HG03039 (cell line): ENCODE results near the gene INCA1.

Experiments used
- ATAC-seq: cut with Tn5 transposase; IDR thresholded peaks from one replicate; pipeline ENCODE4 v1.9.1; 2021; ENCODE audit warnings: mild to moderate bottlenecking, moderate library complexity; ENCODE audit not compliant: unreplicated experiment

Gene INCA1

DNA sequence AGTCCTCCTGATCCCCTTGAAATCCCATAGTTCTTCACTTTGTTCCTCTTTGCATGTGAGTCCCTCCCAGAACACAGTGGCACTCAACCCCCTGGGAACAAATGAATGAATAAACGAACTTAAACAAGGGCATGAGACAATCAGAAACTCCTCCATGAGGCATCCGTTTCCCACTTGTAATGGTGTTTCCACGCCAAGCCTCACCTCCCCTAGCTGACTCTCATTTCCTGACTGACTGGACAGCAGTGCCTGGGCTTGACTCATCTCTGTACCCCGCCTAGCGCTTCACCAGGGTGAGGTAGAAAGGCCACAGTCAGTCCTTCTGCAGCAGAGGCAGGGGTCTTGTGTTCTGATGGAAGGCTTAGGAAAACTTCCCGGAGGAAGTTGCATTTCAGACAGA lies 14.6 kb upstream of the INCA1 start:
- no peak for ATAC-seq

DNA sequence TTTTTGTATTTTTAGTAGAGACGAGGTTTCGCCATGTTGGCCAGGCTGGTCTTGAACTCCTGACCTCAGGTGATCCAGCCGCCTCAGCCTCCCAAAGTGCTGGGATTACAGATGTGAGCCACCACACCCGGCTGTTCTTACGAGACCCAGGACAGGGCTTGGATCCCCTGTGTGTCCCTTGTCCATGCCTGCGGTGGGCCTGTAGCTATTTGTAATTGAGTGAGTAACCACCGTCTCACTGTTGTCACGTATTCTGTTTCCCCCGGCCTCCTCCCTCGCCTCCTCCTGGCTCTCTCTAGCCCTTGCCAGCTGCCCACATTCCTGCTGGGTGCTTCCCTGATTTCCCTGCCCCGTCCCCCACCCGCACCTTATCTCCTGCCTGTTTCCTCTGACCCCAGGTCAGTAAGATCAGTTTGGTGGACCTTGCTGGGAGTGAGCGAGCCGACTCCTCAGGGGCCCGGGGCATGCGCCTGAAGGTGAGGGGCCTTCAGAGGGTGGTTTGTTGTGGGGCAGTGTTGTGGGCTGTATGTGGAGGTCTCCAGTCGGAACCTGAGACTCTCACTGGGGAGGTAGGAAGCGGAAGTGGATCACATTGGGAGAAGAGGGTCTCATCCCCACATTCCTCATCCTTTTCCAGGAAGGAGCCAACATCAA lies 6.0 kb upstream of the INCA1 start:
- ATAC-seq = no peak

GRCh38 chr17:5002121-5002788 lies 4.9 kb upstream of the INCA1 start:
- ATAC-seq = no peak

- ATAC-seq = no peak
Measured at GRCh38 chr17:5000237-5000639, 2.9 kb upstream of the INCA1 start.

GRCh38 chr17:4999430-5000093 lies 2.2 kb upstream of the INCA1 start:
- no peak for ATAC-seq

- ATAC-seq = no peak
Measured at GRCh38 chr17:4998732-4999429, 1.6 kb upstream of the INCA1 start.

- peak; percentile 1 for ATAC-seq
Measured at GRCh38 chr17:4998027-4998731, 857 bp upstream of the INCA1 start.

- no peak for ATAC-seq
Measured at GRCh38 chr17:4994081-4994595, 3.2 kb downstream of the INCA1 start.

DNA sequence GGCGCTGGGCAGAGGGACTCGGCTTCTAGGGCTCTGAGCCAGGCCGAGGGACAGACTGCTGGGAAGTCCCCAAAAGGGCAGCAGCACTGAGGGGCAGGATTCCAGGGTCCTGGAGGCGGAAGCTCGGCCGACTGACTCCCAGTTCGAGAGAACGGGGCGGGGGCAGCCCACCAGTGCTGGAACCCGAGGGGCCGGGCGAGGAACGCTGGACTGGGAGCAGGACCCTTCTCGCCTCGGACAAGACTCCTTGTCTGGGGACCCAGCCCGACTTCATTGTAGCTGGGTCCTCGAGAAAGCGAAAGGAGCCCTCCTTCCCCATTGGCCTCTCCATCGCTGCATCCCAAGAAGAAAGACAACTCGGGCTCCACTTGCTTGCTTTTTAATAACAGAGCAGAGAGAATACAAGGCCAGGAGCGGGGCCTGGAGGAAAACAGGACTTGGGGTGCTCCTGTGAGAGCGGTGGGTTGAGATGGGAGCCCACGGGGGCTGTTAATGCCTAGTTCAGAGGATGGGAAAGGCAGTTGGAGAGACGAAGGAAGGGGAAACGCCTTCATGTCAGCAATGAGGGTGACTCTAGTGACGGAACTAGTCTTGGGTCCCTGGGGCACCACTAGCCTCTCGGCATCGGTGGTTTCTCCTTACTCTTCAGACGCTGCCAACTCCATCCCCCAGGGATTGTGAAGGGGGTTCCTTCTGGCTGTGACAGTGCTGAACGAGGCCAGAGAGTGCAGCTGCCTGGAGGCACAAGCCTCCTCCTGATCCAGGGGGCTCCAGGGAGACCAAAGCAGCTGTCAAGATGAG lies 9.4 kb downstream of the INCA1 start:
- ATAC-seq = no peak

- peak; percentile 74 for ATAC-seq
Measured at GRCh38 chr17:4986951-4987766, 10.2 kb downstream of the INCA1 start, which contains the start of gene CAMTA2. Gene CAMTA2 (minus strand): TSS chr17:4987675. CDS start chr17:4986222, 1,453 bp downstream.

- no peak for ATAC-seq
Measured at GRCh38 chr17:4986403-4986802, 10.9 kb downstream of the INCA1 start.

DNA sequence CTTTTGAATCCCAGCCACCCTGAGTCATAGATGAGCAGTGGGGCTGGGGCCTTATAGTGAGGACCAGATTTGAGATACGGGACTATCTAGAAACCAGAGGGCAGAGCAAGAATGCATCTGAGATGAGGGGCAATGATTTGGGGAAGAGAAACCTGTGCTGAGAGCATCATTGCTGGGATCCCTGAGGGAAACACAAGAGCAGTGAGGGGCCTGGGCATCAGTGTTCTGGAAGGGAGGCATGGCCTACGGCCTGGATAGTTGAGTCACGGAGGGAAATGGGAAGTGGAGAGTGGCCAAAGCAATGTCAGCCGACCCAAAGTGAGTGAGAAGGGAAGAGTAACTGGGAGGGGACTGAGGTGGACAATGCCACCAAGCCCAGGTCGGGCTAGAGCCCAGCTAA lies 15.0 kb downstream of the INCA1 start:
- no peak for ATAC-seq

- ATAC-seq = no peak
Measured at GRCh38 chr17:4980644-4981216, 16.6 kb downstream of the INCA1 start.

DNA sequence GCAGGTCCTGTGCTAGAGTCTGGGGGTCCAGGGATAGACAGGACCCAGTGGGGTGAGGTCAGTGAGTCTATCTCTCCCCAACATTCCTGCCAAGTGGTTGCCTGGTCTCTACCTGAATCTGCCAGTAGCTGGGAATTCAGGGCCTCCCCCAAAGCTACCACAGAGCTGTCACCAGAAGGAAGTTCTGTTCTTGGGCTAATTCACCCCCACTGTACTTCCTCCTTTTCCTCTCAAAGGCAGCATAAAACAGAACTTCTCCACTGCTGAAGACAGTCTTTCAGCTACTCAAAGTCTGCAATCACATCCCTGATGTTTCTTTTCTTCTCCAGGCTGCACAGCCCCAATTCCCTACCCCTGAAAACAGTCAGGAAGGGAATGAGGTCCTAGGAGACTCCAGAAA lies 18.6 kb downstream of the INCA1 start:
- no peak for ATAC-seq

DNA sequence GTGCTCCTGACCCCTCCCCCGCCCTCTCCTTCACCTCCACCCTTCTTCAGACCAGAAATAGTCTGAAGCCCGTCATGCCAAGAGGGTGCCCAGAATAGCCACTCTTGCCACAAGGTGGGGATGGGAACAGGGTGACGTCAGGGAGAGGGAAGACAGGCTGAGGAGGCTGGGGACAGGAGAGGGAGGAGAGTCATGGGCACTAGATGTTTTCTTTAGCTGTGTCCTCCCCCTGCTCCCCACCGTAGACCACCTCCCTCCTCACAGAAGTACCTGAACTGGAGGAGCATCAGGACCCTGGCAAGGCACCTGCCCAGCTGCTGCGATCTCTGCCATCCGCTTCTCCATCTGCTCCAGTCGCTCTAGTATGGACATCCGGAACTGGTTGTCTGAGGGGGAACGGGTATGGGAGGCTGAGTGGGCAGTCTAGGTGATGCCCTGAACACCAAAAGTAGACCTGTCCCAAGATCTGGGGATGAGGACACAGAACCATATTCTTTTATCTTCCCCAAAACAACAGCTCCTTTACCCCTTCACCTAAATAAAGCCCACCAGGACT lies 23.1 kb downstream of the INCA1 start:
- no peak for ATAC-seq

GRCh38 chr17:4973256-4974114 lies 23.8 kb downstream of the INCA1 start:
- no peak for ATAC-seq

DNA sequence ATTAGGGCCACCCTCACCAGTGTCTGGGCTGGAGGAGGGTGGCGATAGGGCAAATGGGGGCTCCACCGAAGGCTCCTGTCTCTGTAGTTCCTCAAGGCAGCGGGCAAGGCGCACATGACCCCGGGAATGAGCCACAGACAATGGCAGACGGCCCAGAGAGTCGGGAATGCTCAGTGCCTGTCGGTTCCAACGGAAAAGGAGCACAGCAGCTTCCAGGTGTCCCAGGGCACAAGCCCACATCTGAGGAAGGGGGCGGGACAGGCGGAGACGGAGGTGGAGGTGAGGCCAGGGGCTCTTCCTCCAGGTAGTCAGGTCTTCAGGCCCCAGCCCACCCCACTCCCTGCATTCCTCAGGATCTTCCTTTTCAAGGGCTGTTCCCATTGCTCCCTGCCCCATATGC lies 24.6 kb downstream of the INCA1 start:
- no peak for ATAC-seq
